ENCODE measurements around the gene LYRM4.

LYRM4 gene

GRCh38 chr6:5094327-5094726, 166.4 kb downstream of the LYRM4 start:
- H3F3A ChIP-seq (ENCODE audit: insufficient read depth), result no peaks in the 10 kb centered on the region
- H3K27me3 ChIP-seq (ENCODE audit: low read length), result no peaks in the 10 kb centered on the region
- H4K20me1 ChIP-seq (ENCODE audit: low read depth, low read length), result no peaks in the 10 kb centered on the region
- H3K4me3 ChIP-seq (ENCODE audit: insufficient read depth, low read length, poor library complexity, severe bottlenecking), result no peak overlapping the region
- no peaks in the 10 kb centered on the region for H3K9me3 ChIP-seq (ENCODE audit: insufficient read depth, low read length)
- no peak overlapping the region for H3K9ac ChIP-seq (ENCODE audit: low read length)
- TF ChIP-seq, protein P1, sequence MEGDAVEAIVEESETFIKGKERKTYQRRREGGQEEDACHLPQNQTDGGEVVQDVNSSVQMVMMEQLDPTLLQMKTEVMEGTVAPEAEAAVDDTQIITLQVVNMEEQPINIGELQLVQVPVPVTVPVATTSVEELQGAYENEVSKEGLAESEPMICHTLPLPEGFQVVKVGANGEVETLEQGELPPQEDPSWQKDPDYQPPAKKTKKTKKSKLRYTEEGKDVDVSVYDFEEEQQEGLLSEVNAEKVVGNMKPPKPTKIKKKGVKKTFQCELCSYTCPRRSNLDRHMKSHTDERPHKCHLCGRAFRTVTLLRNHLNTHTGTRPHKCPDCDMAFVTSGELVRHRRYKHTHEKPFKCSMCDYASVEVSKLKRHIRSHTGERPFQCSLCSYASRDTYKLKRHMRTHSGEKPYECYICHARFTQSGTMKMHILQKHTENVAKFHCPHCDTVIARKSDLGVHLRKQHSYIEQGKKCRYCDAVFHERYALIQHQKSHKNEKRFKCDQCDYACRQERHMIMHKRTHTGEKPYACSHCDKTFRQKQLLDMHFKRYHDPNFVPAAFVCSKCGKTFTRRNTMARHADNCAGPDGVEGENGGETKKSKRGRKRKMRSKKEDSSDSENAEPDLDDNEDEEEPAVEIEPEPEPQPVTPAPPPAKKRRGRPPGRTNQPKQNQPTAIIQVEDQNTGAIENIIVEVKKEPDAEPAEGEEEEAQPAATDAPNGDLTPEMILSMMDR (IDR thresholded peaks at IDR 0.05; ENCODE audit: insufficient read depth, low read length, poor library complexity, severe bottlenecking), result no peak
- no peak for TF ChIP-seq EZH2phosphoT487 (conservative IDR thresholded peaks at IDR 0.05; ENCODE audit: low read length)
- H3K36me3 ChIP-seq (ENCODE audit: low read length), result no peaks in the 10 kb centered on the region
- H3K4me2 ChIP-seq (ENCODE audit: low read depth, low read length, poor library complexity, severe bottlenecking), result no peak overlapping the region
- H2AFZ ChIP-seq (ENCODE audit: low read depth, low read length, severe bottlenecking), result no peak overlapping the region
- no peaks in the 10 kb centered on the region for H3K9me2 ChIP-seq (replicated peaks; ENCODE audit: insufficient read depth, low read length)
- H3K79me2 ChIP-seq (ENCODE audit: insufficient read depth, low read length), result no peaks in the 10 kb centered on the region
- H3K27ac ChIP-seq (ENCODE audit: low read depth, low read length), result no peak overlapping the region

DNA sequence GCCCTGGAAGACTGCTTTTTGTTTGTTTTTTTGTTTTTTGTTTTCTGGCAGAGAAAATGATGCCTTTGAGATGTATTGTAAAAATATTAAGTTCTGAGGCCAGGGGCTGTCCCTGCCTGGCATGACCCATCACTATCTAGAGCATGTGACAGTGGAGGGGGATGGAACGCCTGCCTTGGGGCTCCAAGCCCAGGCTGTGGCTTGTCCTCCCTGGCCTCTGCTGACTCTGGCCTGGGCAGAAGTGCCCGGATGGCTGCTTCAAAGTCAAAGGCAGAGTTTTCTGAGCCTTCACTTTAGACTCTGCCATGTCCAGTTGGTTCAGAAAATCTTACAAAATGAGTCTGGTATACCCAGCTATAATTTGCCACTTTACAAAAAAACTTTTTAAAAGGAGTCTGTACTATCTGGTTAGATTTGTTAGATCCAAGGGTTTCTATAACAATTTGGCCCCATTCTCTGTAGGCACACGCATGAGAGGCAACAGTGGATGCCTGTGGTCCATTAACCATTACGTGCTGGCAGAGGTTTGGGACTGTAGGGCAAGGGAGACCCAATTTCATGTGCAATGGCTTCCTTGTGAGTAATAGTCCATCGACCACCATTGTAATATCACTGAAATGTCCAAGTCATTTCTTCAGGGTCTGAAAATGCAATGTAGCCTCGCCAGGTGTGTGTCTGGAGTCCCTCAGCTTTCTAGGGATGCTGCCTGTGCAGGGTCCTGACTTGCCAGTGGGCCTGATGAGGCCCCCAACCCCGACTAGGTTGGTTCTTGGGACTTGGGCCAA, 167.3 kb downstream of the LYRM4 start:
- Histone ChIP-seq H3K9me2 (replicated peaks; ENCODE audit: insufficient read depth, low read length) (no peaks in the 10 kb centered on the region), H3K79me2 (ENCODE audit: insufficient read depth, low read length) (no peaks in the 10 kb centered on the region), H3K4me3 (ENCODE audit: insufficient read depth, low read length, poor library complexity, severe bottlenecking) (no peak overlapping the region), H3F3A (ENCODE audit: insufficient read depth) (no peaks in the 10 kb centered on the region), H4K20me1 (ENCODE audit: low read depth, low read length) (no peaks in the 10 kb centered on the region), H3K4me2 (ENCODE audit: low read depth, low read length, poor library complexity, severe bottlenecking) (no peak overlapping the region), H3K36me3 (ENCODE audit: low read length) (no peaks in the 10 kb centered on the region), H3K27me3 (ENCODE audit: low read length) (no peaks in the 10 kb centered on the region), H3K9ac (ENCODE audit: low read length) (no peak overlapping the region), H3K9me3 (ENCODE audit: insufficient read depth, low read length) (no peaks in the 10 kb centered on the region), H2AFZ (ENCODE audit: low read depth, low read length, severe bottlenecking) (no peak overlapping the region), H3K27ac (ENCODE audit: low read depth, low read length) (no peak overlapping the region)
- TF ChIP-seq EZH2phosphoT487 (conservative IDR thresholded peaks at IDR 0.05; ENCODE audit: low read length), result no peak
- TF ChIP-seq, protein P1 (IDR thresholded peaks at IDR 0.05; ENCODE audit: insufficient read depth, low read length, poor library complexity, severe bottlenecking), result no peak

DNA sequence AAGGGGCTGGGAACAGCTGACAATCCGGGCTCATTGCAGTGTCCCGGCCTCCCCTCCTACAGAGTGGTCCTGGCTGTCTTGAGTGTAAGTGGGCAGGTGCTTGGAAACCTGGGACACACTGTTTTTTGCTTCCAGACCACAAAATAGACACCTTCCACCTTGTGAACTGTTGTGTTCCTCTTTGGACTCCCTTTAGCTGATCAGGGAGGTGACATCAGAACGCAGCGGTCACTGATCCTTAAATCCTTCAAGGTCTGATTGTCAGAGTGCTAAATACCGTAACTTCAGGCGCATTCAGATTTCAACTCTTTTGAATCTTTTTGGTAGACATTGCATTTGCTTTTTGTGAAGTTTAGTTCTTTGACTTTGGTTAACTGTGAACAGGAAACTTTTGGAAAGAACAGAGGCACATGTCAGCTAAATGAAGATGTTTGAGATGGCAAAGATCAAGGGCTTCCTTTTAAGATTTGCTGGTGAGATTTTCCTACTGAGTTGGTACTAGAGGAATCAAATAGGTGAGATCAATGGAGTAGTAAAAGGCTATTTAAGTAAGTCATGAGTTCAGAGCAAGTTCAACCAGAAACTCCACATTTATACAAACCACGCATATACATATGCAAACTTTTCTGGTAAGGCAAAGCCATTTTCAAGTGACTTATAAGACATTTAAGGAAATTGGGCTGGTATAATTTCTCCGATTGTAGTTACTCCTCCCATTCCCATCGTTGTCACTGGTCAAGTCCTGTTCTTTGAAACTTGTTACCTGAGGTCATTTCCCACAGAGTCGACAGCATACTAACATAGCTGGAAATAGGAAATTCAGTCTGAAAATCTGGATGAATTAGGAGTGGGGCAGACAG, 169.3 kb downstream of the LYRM4 start:
- no peak for TF ChIP-seq EZH2phosphoT487 (conservative IDR thresholded peaks at IDR 0.05; ENCODE audit: low read length)
- TF ChIP-seq, protein P1 (IDR thresholded peaks at IDR 0.05; ENCODE audit: insufficient read depth, low read length, poor library complexity, severe bottlenecking), result no peak
- Histone ChIP-seq H3K9ac (ENCODE audit: low read length) (no peak overlapping the region), H3K4me3 (ENCODE audit: insufficient read depth, low read length, poor library complexity, severe bottlenecking) (no peak overlapping the region), H3K4me2 (ENCODE audit: low read depth, low read length, poor library complexity, severe bottlenecking) (no peak overlapping the region), H3K9me3 (ENCODE audit: insufficient read depth, low read length) (no peaks in the 10 kb centered on the region), H4K20me1 (ENCODE audit: low read depth, low read length) (no peaks in the 10 kb centered on the region), H2AFZ (ENCODE audit: low read depth, low read length, severe bottlenecking) (no peak overlapping the region), H3F3A (ENCODE audit: insufficient read depth) (no peaks in the 10 kb centered on the region), H3K36me3 (ENCODE audit: low read length) (no peaks in the 10 kb centered on the region), H3K9me2 (replicated peaks; ENCODE audit: insufficient read depth, low read length) (no peaks in the 10 kb centered on the region), H3K27me3 (ENCODE audit: low read length) (no peaks in the 10 kb centered on the region), H3K79me2 (ENCODE audit: insufficient read depth, low read length) (no peaks in the 10 kb centered on the region), H3K27ac (ENCODE audit: low read depth, low read length) (no peak overlapping the region)

Measured in SU-DHL-6 (cell line).